H1 (cell line): ENCODE results near the gene ILF3.

Experiments
- CREB1 ChIP-seq: IDR thresholded peaks from 2 replicates; pipeline ENCODE4 v1.6.1; 2012; ENCODE audit warnings: inconsistent platforms
- NRF1 ChIP-seq: IDR thresholded peaks from 2 replicates; pipeline ENCODE4 v1.6.1; 2011; ENCODE audit warnings: mild to moderate bottlenecking, low read depth, low read length, improper control_type of control experiment
- RAD21 ChIP-seq, 2 experiments: IDR thresholded peaks in 1 of 2; conservative IDR thresholded peaks in 1 of 2; 2 replicates each; pipeline ENCODE4 v1.6.1; 2011; ENCODE audit warnings: low read depth in 2 of 2, low read length in 2 of 2, improper control_type of control experiment in 1 of 2, inconsistent platforms in 1 of 2, mild to moderate bottlenecking in 1 of 2, moderate library complexity in 1 of 2
- RFX5 ChIP-seq: IDR thresholded peaks from 2 replicates; pipeline ENCODE4 v1.6.1; 2011; ENCODE audit warnings: low read depth, low read length, improper control_type of control experiment, borderline replicate concordance
- TF ChIP-seq, protein P1 (sequence below): IDR thresholded peaks from 2 replicates; pipeline ENCODE4 v1.6.1; 2011; ENCODE audit warnings: low read length, improper control_type of control experiment

GRCh38 chr19:10604460-10604980 lies 49.6 kb upstream of the ILF3 start:
- TF ChIP-seq RFX5: no peak
- TF ChIP-seq CREB1: no peak
- TF ChIP-seq NRF1: no peak
- TF ChIP-seq RAD21 (IDR thresholded peaks at IDR 0.05 in 1 of 2, conservative IDR thresholded peaks at IDR 0.05 in 1 of 2; ENCODE audit: low read depth in 2 of 2, low read length in 2 of 2): no peak
- TF ChIP-seq, protein P1, sequence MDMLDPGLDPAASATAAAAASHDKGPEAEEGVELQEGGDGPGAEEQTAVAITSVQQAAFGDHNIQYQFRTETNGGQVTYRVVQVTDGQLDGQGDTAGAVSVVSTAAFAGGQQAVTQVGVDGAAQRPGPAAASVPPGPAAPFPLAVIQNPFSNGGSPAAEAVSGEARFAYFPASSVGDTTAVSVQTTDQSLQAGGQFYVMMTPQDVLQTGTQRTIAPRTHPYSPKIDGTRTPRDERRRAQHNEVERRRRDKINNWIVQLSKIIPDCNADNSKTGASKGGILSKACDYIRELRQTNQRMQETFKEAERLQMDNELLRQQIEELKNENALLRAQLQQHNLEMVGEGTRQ: no peak
